BLaER1 treated with 17β-estradiol and CSF1 and Interleukin-3, amounts not matched to agents 10 nM and 100 nM (cell line): ENCODE measurements around the gene CLTC.
A peak's percentile ranks its signal among the peaks of the same experiment; 100 is the strongest.

ENCODE experiments used
- H3K27ac ChIP-seq, 11 experiments: shearing (Covaris generic); formaldehyde crosslinking; 2 replicates each; pipeline ENCODE4 v1.8.1; 2022
- H3K27me3 ChIP-seq, 11 experiments: shearing (Covaris generic); formaldehyde crosslinking; 2 replicates each; pipeline ENCODE4 v1.8.1; 2022
- H3K36me3 ChIP-seq, 11 experiments: shearing (Covaris generic); formaldehyde crosslinking; 2 replicates each; pipeline ENCODE4 v1.8.1; 2022
- H3K4me1 ChIP-seq, 10 experiments: shearing (Covaris generic); formaldehyde crosslinking; 2 replicates each; pipeline ENCODE4 v1.8.1; 2022
- H3K4me2 ChIP-seq, 11 experiments: shearing (Covaris generic); formaldehyde crosslinking; 2 replicates each; pipeline ENCODE4 v1.8.1; 2022
- H3K4me3 ChIP-seq, 10 experiments: shearing (Covaris generic); formaldehyde crosslinking; 2 replicates each; pipeline ENCODE4 v1.8.1; 2022
- H3K9ac ChIP-seq, 11 experiments: shearing (Covaris generic); formaldehyde crosslinking; 2 replicates each; pipeline ENCODE4 v1.8.1; 2022
- H3K9me3 ChIP-seq, 11 experiments: shearing (Covaris generic); formaldehyde crosslinking; replicated peaks in 1 of 11; 2 replicates each; pipeline ENCODE4 v1.8.1; 2022
- H4K20me1 ChIP-seq, 11 experiments: shearing (Covaris generic); formaldehyde crosslinking; 2 replicates each; pipeline ENCODE4 v1.8.1; 2022
- Cebpa-rat ChIP-seq, 11 experiments: shearing (Covaris generic); IDR thresholded peaks; 2 replicates each; pipeline ENCODE4 v1.8.1; 2022

Gene CLTC

GRCh38 chr17:59723607-59724006, 103.9 kb downstream of the CLTC start:
- peak overlapping the region in 6 of 11 experiments; percentile 15 to 80 (median 72); a peak in 10 of 22 replicates for H3K4me2 ChIP-seq
- no peaks in the 10 kb centered on the region for H3K27me3 ChIP-seq
- peak overlapping the region in 7 of 11 experiments; percentile 6 to 80 (median 68); a peak in 12 of 22 replicates for H3K27ac ChIP-seq
- TF ChIP-seq Cebpa-rat (IDR thresholded peaks at IDR 0.05), result no peak
- H3K36me3 ChIP-seq, result peaks cover 0 to 38% (median 6%) of the 10 kb centered on the region in 11 experiments; a peak in 9 of 22 replicates
- peaks cover 0 to 82% (median 29%) of the 10 kb centered on the region in 10 experiments; a peak in 14 of 20 replicates for H3K4me1 ChIP-seq
- peak overlapping the region in 3 of 11 experiments; percentile 2 to 30 (median 27); a peak in 2 of 22 replicates for H3K9ac ChIP-seq
- 0 out of 22 replicates have a peak, but pooled peaks cover 0 to 4% (median 0%) of the 10 kb centered on the region in 11 experiments for H3K9me3 ChIP-seq
- peaks cover 0 to 84% (median 21%) of the 10 kb centered on the region in 11 experiments; a peak in 14 of 22 replicates for H4K20me1 ChIP-seq
- no peak overlapping the region for H3K4me3 ChIP-seq

- peak overlapping the region in 10 of 11 experiments; percentile 53 to 80 (median 64); a peak in 18 of 22 replicates for H3K27ac ChIP-seq
- peaks cover 0 to 80% (median 8%) of the 10 kb centered on the region in 11 experiments; a peak in 9 of 22 replicates for H4K20me1 ChIP-seq
- peak overlapping the region in 6 of 11 experiments; percentile 32 to 72 (median 58); a peak in 11 of 22 replicates for H3K9ac ChIP-seq
- no peak overlapping the region for H3K4me3 ChIP-seq
- peaks cover 0 to 20% (median 8%) of the 10 kb centered on the region in 11 experiments; a peak in 8 of 22 replicates for H3K36me3 ChIP-seq
- 0 out of 22 replicates have a peak, but pooled peaks cover 0 to 4% (median 0%) of the 10 kb centered on the region in 11 experiments for H3K9me3 ChIP-seq
- no peaks in the 10 kb centered on the region for H3K27me3 ChIP-seq
- peak overlapping the region in 8 of 11 experiments; percentile 7 to 80 (median 54); a peak in 12 of 22 replicates for H3K4me2 ChIP-seq
- TF ChIP-seq Cebpa-rat (IDR thresholded peaks at IDR 0.05), result peak in 6 of 11 experiments; percentile 24 to 95 (median 54); a peak in 8 of 22 replicates
- H3K4me1 ChIP-seq, result peaks cover 0 to 97% (median 40%) of the 10 kb centered on the region in 10 experiments; a peak in 14 of 20 replicates
Measured at GRCh38 chr17:59725691-59726090, 106.0 kb downstream of the CLTC start.

- peak overlapping the region in 4 of 11 experiments; percentile 10 to 80 (median 64); a peak in 8 of 22 replicates for H3K27ac ChIP-seq
- 0 out of 22 replicates have a peak, but pooled peaks cover 0 to 4% (median 0%) of the 10 kb centered on the region in 11 experiments for H3K9me3 ChIP-seq
- H3K4me1 ChIP-seq, result peaks cover 0 to 92% (median 38%) of the 10 kb centered on the region in 10 experiments; a peak in 14 of 20 replicates
- no peak overlapping the region for H3K4me3 ChIP-seq
- no peak for TF ChIP-seq Cebpa-rat (IDR thresholded peaks at IDR 0.05)
- peaks cover 5 to 28% (median 18%) of the 10 kb centered on the region in 11 experiments; a peak in 21 of 22 replicates for H3K36me3 ChIP-seq
- H3K4me2 ChIP-seq, result peak overlapping the region in 1 of 11 experiments; percentile 80; a peak in 3 of 22 replicates
- H3K9ac ChIP-seq, result no peak overlapping the region
- peaks cover 0 to 57% (median 4%) of the 10 kb centered on the region in 11 experiments; a peak in 8 of 22 replicates for H4K20me1 ChIP-seq
- H3K27me3 ChIP-seq, result no peaks in the 10 kb centered on the region
Measured at GRCh38 chr17:59727817-59728533, 108.3 kb downstream of the CLTC start.

- H3K4me1 ChIP-seq, result peaks cover 0 to 68% (median 20%) of the 10 kb centered on the region in 10 experiments; a peak in 14 of 20 replicates
Measured at GRCh38 chr17:59730268-59730834, 110.7 kb downstream of the CLTC start.

GRCh38 chr17:59733697-59734096, 114.0 kb downstream of the CLTC start:
- Histone ChIP-seq H3K9me3 (no peaks in the 10 kb centered on the region), H4K20me1 (peaks cover 0 to 19% (median 3%) of the 10 kb centered on the region in 11 experiments; a peak in 6 of 22 replicates), H3K4me3 (no peak overlapping the region), H3K4me1 (peaks cover 0 to 34% (median 11%) of the 10 kb centered on the region in 10 experiments; a peak in 12 of 20 replicates), H3K36me3 (peaks cover 55 to 79% (median 67%) of the 10 kb centered on the region in 11 experiments), H3K4me2 (no peak overlapping the region), H3K27me3 (no peaks in the 10 kb centered on the region), H3K9ac (no peak overlapping the region), H3K27ac (no peak overlapping the region)
- TF ChIP-seq Cebpa-rat (IDR thresholded peaks at IDR 0.05), result no peak

More at GRCh38 chr17:59730268-59730834, 110.7 kb downstream of the CLTC start:
- TF ChIP-seq Cebpa-rat (IDR thresholded peaks at IDR 0.05), result no peak
- Histone ChIP-seq H3K27ac (peak overlapping the region in 5 of 11 experiments; percentile 20 to 52 (median 46); a peak in 6 of 22 replicates), H3K4me2 (peak overlapping the region in 3 of 11 experiments; percentile 47 to 81 (median 65); a peak in 4 of 22 replicates), H3K9ac (peak overlapping the region in 2 of 11 experiments; percentile 19 to 37; a peak in 1 of 22 replicates), H3K9me3 (0 out of 22 replicates have a peak, but pooled peaks cover 0 to 4% (median 0%) of the 10 kb centered on the region in 11 experiments), H3K4me3 (no peak overlapping the region), H3K36me3 (peaks cover 29 to 47% (median 38%) of the 10 kb centered on the region in 11 experiments), H4K20me1 (peaks cover 0 to 33% (median 4%) of the 10 kb centered on the region in 11 experiments; a peak in 7 of 22 replicates), H3K27me3 (no peaks in the 10 kb centered on the region)

GRCh38 chr17:59734226-59734625, 114.5 kb downstream of the CLTC start:
- no peak overlapping the region for H3K9ac ChIP-seq
- H4K20me1 ChIP-seq, result peaks cover 0 to 19% (median 3%) of the 10 kb centered on the region in 11 experiments; a peak in 6 of 22 replicates
- H3K36me3 ChIP-seq, result peaks cover 55 to 84% (median 72%) of the 10 kb centered on the region in 11 experiments
- no peak for TF ChIP-seq Cebpa-rat (IDR thresholded peaks at IDR 0.05)
- no peak overlapping the region for H3K4me3 ChIP-seq
- no peaks in the 10 kb centered on the region for H3K9me3 ChIP-seq
- no peak overlapping the region for H3K4me2 ChIP-seq
- H3K27ac ChIP-seq, result no peak overlapping the region
- H3K27me3 ChIP-seq, result no peaks in the 10 kb centered on the region
- peaks cover 0 to 29% (median 7%) of the 10 kb centered on the region in 10 experiments; a peak in 12 of 20 replicates for H3K4me1 ChIP-seq

- Histone ChIP-seq H3K9ac (no peak overlapping the region), H3K27ac (no peak overlapping the region), H3K4me1 (peaks cover 0 to 3% (median 0%) of the 10 kb centered on the region in 10 experiments; a peak in 2 of 20 replicates), H3K27me3 (no peaks in the 10 kb centered on the region), H3K9me3 (peaks cover 0 to 6% (median 0%) of the 10 kb centered on the region in 11 experiments; a peak in 6 of 22 replicates), H3K4me2 (no peak overlapping the region), H4K20me1 (peaks cover 0 to 12% (median 0%) of the 10 kb centered on the region in 11 experiments; a peak in 4 of 22 replicates), H3K4me3 (no peak overlapping the region), H3K36me3 (peaks cover 57 to 99% (median 84%) of the 10 kb centered on the region in 11 experiments)
- TF ChIP-seq Cebpa-rat (IDR thresholded peaks at IDR 0.05), result no peak
Measured at GRCh38 chr17:59737324-59737723, 117.6 kb downstream of the CLTC start.

- no peak for TF ChIP-seq Cebpa-rat (IDR thresholded peaks at IDR 0.05)
Measured at GRCh38 chr17:59743842-59744241, 124.1 kb downstream of the CLTC start.

More at GRCh38 chr17:59743842-59744241, 124.1 kb downstream of the CLTC start:
- H3K27me3 ChIP-seq, result no peaks in the 10 kb centered on the region
- no peak overlapping the region for H3K4me3 ChIP-seq
- H3K4me1 ChIP-seq, result peaks cover 0 to 11% (median 0%) of the 10 kb centered on the region in 10 experiments; a peak in 2 of 20 replicates
- no peak overlapping the region for H3K4me2 ChIP-seq
- H3K9ac ChIP-seq, result no peak overlapping the region
- H3K36me3 ChIP-seq, result peaks cover 15 to 78% (median 49%) of the 10 kb centered on the region in 11 experiments
- H3K9me3 ChIP-seq, result peaks cover 0 to 16% (median 9%) of the 10 kb centered on the region in 11 experiments; a peak in 13 of 22 replicates
- no peaks in the 10 kb centered on the region; a peak in 1 of 22 replicates for H4K20me1 ChIP-seq
- H3K27ac ChIP-seq, result no peak overlapping the region
